ENCODE measurements around the gene FAM170B. TPM values are rescaled to one million over a fixed set of nuclear protein-coding genes. Genes with fewer than 3 reads are reported as not detected.

The FAM170B gene
- total and polyA plus RNA-seq, 9 of the 15 experiments (the other 6 are each of a cell fraction or from before 2014, with no cell fraction given), result 0.11 to 0.21 TPM; not detected in 7

DNA sequence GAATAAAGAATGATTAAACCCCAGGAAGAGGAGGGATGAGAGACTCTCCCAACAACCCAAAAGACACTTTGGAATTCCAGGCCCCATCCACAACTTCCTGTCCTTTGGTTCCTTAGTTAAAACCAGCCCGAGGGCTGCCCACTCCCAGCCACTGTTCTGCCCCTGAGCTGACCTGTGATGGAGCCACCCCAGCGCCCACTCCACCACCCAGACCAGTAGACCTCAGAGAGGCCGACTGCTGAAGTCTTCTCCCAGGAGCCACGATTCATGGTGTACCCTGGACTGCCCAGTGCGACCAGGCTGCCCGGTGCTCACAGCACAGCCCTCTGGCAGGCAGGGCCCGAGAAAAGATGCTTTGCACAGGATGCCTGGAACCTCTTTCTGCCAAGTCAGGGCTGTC, 25.2 kb downstream of the FAM170B start:
- Histone ChIP-seq H3K4me3 (no peak overlapping the region), H3K4me2 (ENCODE audit: insufficient read depth, low read length) (no peak overlapping the region), H3K4me1 (replicated peaks in 1 of 2; ENCODE audit: control insufficient read depth in 2 of 2, insufficient read depth in 2 of 2, low read length in 2 of 2) (peaks cover under 1 to 20% of the 10 kb centered on the region in 2 experiments; a peak in 3 of 5 replicates), H3K9me1 (ENCODE audit: control insufficient read depth, insufficient read depth, low read length) (no peaks in the 10 kb centered on the region), H3K9ac (ENCODE audit: insufficient read depth in 1 of 2, low read depth in 2 of 2, low read length in 2 of 2) (peak overlapping the region in 1 of 2 experiments; percentile 80; a peak in 1 of 4 replicates), H3K27me3 (ENCODE audit: control insufficient read depth in 2 of 2, insufficient read depth in 2 of 2, low read length in 2 of 2) (no peaks in the 10 kb centered on the region), H3K36me3 (ENCODE audit: control insufficient read depth, insufficient read depth, low read length) (peaks cover 5% of the 10 kb centered on the region; the same call in 2 of the 3 replicates), H3K27ac (ENCODE audit: extremely low read depth, low read depth, low read length) (no peak overlapping the region), H4K20me1 (replicated peaks; ENCODE audit: control insufficient read depth, insufficient read depth, low read length) (no peaks in the 10 kb centered on the region), H2AFZ (ENCODE audit: low read depth, low read length) (no peak overlapping the region), H3K9me3 (replicated peaks; ENCODE audit: control insufficient read depth, insufficient read depth, low read depth, low read length) (no peaks in the 10 kb centered on the region), H3K79me2 (ENCODE audit: control insufficient read depth, insufficient read depth, low read length) (no peaks in the 10 kb centered on the region)
- ATAC-seq (no peak; the same call in 2 of the 3 replicates), DNase-seq (ENCODE audit: extremely low read depth in 1 of 4, low spot score in 3 of 4) (no peak), FAIRE-seq (no peak)
- no peak for TF ChIP-seq SREBF1 (IDR thresholded peaks at IDR 0.05; ENCODE audit: borderline replicate concordance, low read depth, low read length)
- no peak for TF ChIP-seq CXXC5 (CRISPR knock-in tag; IDR thresholded peaks at IDR 0.05)
- 0 out of 2 replicates have a peak, but pooled peaks have one; percentile 11 for TF ChIP-seq RBFOX2 (IDR thresholded peaks at IDR 0.05; ENCODE audit: low read depth, low read length)
- TF ChIP-seq NBN (IDR thresholded peaks at IDR 0.05; ENCODE audit: low read depth), result no peak
- 75% methylated on average over 7 of the region's 7 CpGs for WGBS (ENCODE audit: insufficient coverage, low coverage, missing lambda C conversion rate)
- ChIA-PET CTCF (ENCODE audit: low intra/inter-chr PET ratio) (interaction anchor here (0.6 kb wide), 1 partner anchor 10 kb away, joined by 3 read pairs; no protein-coding TSS in a partner anchor), POLR2A (no interaction called here)
- intact Hi-C loops (cut with micrococcal nuclease), result no loop called here
- in situ Hi-C loops (cut with MboI), result no loop called here
- no TSS peak for BruUV-seq (replicated peaks)

DNA sequence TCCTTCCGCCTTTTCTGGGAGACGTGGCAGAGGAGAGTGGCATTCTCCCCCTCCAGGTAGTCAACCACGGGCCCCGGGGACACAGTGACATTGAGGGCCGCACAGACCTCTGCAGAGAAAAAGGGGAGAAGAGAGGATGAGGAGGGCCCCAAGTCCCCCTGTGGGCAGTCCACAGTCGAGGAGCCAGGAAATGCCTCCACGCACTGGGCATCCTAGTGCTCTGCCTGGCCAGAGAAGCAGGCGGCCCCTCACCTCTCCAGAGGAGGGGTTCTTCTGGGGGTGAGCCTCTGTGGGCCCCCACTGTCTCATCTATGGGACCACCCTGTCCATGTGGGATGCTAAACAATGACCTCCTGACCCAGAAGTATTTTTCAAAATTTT, 25.9 kb downstream of the FAM170B start:
- DNase-seq (ENCODE audit: extremely low read depth in 1 of 4, low spot score in 3 of 4), result no peak
- POLR2A ChIA-PET, result no interaction called here
- Histone ChIP-seq H4K20me1 (replicated peaks; ENCODE audit: control insufficient read depth, insufficient read depth, low read length) (no peaks in the 10 kb centered on the region), H3K4me1 (replicated peaks in 1 of 2; ENCODE audit: control insufficient read depth in 2 of 2, insufficient read depth in 2 of 2, low read length in 2 of 2) (peaks cover 3 to 20% of the 10 kb centered on the region in 2 experiments; a peak in 3 of 5 replicates), H3K27ac (ENCODE audit: extremely low read depth, low read depth, low read length) (no peak overlapping the region), H2AFZ (ENCODE audit: low read depth, low read length) (no peak overlapping the region), H3K4me2 (ENCODE audit: insufficient read depth, low read length) (no peak overlapping the region), H3K4me3 (no peak overlapping the region), H3K9ac (ENCODE audit: insufficient read depth in 1 of 2, low read depth in 2 of 2, low read length in 2 of 2) (no peak overlapping the region), H3K9me1 (ENCODE audit: control insufficient read depth, insufficient read depth, low read length) (no peaks in the 10 kb centered on the region), H3K36me3 (ENCODE audit: control insufficient read depth, insufficient read depth, low read length) (peaks cover 5% of the 10 kb centered on the region; the same call in 2 of the 3 replicates), H3K27me3 (ENCODE audit: control insufficient read depth in 2 of 2, insufficient read depth in 2 of 2, low read length in 2 of 2) (no peaks in the 10 kb centered on the region), H3K9me3 (replicated peaks; ENCODE audit: control insufficient read depth, insufficient read depth, low read depth, low read length) (no peaks in the 10 kb centered on the region), H3K79me2 (ENCODE audit: control insufficient read depth, insufficient read depth, low read length) (no peaks in the 10 kb centered on the region)
- in situ Hi-C loops (cut with MboI), result no loop called here
- FAIRE-seq, result no peak
- intact Hi-C loops (cut with micrococcal nuclease), result no loop called here
- BruUV-seq (replicated peaks), result no TSS peak
- 79% methylated on average over 8 of the region's 8 CpGs for WGBS (ENCODE audit: insufficient coverage, low coverage, missing lambda C conversion rate)
- CTCF ChIA-PET (ENCODE audit: low intra/inter-chr PET ratio), result interaction anchor here (0.5 to 0.6 kb wide), 2 partner anchors 11 to 87 kb away, joined by 3 read pairs; no protein-coding TSS in a partner anchor
- ATAC-seq, result no peak
- TF ChIP-seq TEAD2 (tag; IDR thresholded peaks at IDR 0.05) (no peak), ZNF584 (CRISPR knock-in tag; IDR thresholded peaks at IDR 0.05; ENCODE audit: low read depth) (no peak), STAG1 (CRISPR knock-in tag; IDR thresholded peaks at IDR 0.05; ENCODE audit: borderline replicate concordance) (no peak), ZNF780A (CRISPR knock-in tag; IDR thresholded peaks at IDR 0.05) (no peak), HDAC6 (IDR thresholded peaks at IDR 0.05; ENCODE audit: low read depth, low read length) (no peak), HLTF (IDR thresholded peaks at IDR 0.05) (no peak), BACH1 (tag; IDR thresholded peaks at IDR 0.05) (no peak), ZBED1 (IDR thresholded peaks at IDR 0.05) (no peak), POLR2A (conservative IDR thresholded peaks at IDR 0.05) (no peak)
- TF ChIP-seq, protein P1, sequence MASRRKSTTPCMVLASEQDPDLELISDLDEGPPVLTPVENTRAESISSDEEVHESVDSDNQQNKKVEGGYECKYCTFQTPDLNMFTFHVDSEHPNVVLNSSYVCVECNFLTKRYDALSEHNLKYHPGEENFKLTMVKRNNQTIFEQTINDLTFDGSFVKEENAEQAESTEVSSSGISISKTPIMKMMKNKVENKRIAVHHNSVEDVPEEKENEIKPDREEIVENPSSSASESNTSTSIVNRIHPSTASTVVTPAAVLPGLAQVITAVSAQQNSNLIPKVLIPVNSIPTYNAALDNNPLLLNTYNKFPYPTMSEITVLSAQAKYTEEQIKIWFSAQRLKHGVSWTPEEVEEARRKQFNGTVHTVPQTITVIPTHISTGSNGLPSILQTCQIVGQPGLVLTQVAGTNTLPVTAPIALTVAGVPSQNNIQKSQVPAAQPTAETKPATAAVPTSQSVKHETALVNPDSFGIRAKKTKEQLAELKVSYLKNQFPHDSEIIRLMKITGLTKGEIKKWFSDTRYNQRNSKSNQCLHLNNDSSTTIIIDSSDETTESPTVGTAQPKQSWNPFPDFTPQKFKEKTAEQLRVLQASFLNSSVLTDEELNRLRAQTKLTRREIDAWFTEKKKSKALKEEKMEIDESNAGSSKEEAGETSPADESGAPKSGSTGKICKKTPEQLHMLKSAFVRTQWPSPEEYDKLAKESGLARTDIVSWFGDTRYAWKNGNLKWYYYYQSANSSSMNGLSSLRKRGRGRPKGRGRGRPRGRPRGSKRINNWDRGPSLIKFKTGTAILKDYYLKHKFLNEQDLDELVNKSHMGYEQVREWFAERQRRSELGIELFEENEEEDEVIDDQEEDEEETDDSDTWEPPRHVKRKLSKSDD (conservative IDR thresholded peaks at IDR 0.05; ENCODE audit: low read length), result no peak

All from K562 (cell line).